HL-60 (cell line): Measurements from ENCODE around the gene TUBGCP3.

Experiments
- DNase-seq, 2 experiments: peaks; one replicate each; pipeline ENCODE4 v3.0.0-alpha.2; 2010 to 2020; ENCODE audit warnings: low read depth in 1 of 2, low spot score in 1 of 2
- H3K27ac ChIP-seq: fragments of 250-450 bp; sonication (Bioruptor Pico); replicated peaks from 2 replicates; pipeline ENCODE4 v1.5.1; 2020; ENCODE audit warnings: mild to moderate bottlenecking, moderate library complexity
- H3K27me3 ChIP-seq: fragments of 250-450 bp; sonication (Bioruptor Pico); 2 replicates; pipeline ENCODE4 v1.5.1; 2021; ENCODE audit warnings: mild to moderate bottlenecking, moderate library complexity; ENCODE audit not compliant: insufficient read depth, poor library complexity, severe bottlenecking
- H3K4me3 ChIP-seq: replicated peaks from 2 replicates; pipeline ENCODE4 v1.5.1; 2011; ENCODE audit warnings: mild to moderate bottlenecking, control low read depth, low read length; ENCODE audit not compliant: insufficient read depth
- CTCF ChIP-seq: IDR thresholded peaks from one replicate; pipeline ENCODE4 v1.5.1; 2011; ENCODE audit warnings: low read length, control low read depth, inconsistent platforms; ENCODE audit not compliant: insufficient read depth
- GABPA ChIP-seq: IDR thresholded peaks from 2 replicates; pipeline ENCODE4 v1.6.1; 2012; ENCODE audit warnings: low read depth
- POLR2AphosphoS5 ChIP-seq: IDR thresholded peaks from 2 replicates; pipeline ENCODE4 v1.6.1; 2012; ENCODE audit warnings: low read depth
- REST ChIP-seq: IDR thresholded peaks from 2 replicates; pipeline ENCODE4 v1.6.1; 2012; ENCODE audit warnings: low read depth; ENCODE audit not compliant: insufficient replicate concordance
- SPI1 ChIP-seq: IDR thresholded peaks from 2 replicates; pipeline ENCODE4 v1.6.1; 2012; ENCODE audit warnings: low read depth, mild to moderate bottlenecking, borderline replicate concordance

The TUBGCP3 gene

DNA sequence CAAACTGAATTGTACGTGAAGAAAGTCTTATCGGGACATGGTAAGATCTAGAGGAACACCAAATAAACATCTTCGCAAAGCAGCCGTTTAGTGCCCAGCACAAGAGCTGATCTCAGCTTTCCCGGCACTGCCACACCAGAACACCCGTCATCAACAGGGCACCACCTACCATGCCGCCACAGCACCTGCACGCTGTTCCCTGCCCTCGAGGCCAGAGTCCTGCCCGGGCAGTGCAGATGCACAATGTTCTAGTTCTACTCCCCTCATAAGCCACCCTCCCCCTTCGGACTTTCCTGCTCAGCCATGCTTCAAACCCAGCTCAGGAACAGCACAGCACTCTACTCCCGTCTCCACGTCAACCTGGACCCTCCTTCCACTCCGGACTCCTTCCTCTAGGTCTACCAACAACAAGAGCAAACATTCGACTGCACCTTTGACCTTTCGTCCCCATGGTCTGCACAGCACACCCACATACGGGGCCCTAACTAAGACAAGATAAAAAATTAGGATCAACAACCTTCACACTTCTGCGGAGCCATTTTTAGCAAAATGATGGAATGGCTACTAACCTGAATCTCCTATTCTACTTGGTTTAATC, 25.1 kb downstream of the TUBGCP3 start:
- Histone ChIP-seq H3K4me3 (no peak overlapping the region), H3K27ac (no peak overlapping the region), H3K27me3 (no peaks in the 10 kb centered on the region)
- no peak for DNase-seq
- no peak for TF ChIP-seq SPI1
- no peak for TF ChIP-seq POLR2AphosphoS5
- TF ChIP-seq GABPA = no peak
- TF ChIP-seq REST = no peak
- TF ChIP-seq CTCF = no peak

- no peak for TF ChIP-seq CTCF
- TF ChIP-seq SPI1 = no peak
- TF ChIP-seq POLR2AphosphoS5 = no peak
- TF ChIP-seq REST = no peak
- TF ChIP-seq GABPA = no peak
- no peak for DNase-seq
- Histone ChIP-seq H3K4me3 (no peak overlapping the region), H3K27ac (no peak overlapping the region), H3K27me3 (no peaks in the 10 kb centered on the region)
Observed at GRCh38 chr13:112562254-112562653, 25.7 kb downstream of the TUBGCP3 start.

- TF ChIP-seq SPI1 (no peak), GABPA (no peak), CTCF (no peak), REST (no peak), POLR2AphosphoS5 (no peak)
- H3K27ac ChIP-seq = no peak overlapping the region
- no peak for DNase-seq
- H3K4me3 ChIP-seq = no peak overlapping the region
- no peaks in the 10 kb centered on the region for H3K27me3 ChIP-seq
Observed at GRCh38 chr13:112561478-112561877, 26.5 kb downstream of the TUBGCP3 start.
